Effector memory CD4-positive, alpha-beta T cell (primary cell): ENCODE results near the gene HS3ST5.

ENCODE experiments used
- DNase-seq, 3 donors: peaks; one replicate each; pipeline ENCODE4 v3.0.0-alpha.2; 2020
- H3K27ac ChIP-seq: 2 replicates; pipeline ENCODE4 v1.7.0; 2013; ENCODE audit warnings: mild to moderate bottlenecking, low read length, moderate library complexity; ENCODE audit not compliant: insufficient read depth, poor library complexity, severe bottlenecking
- H3K27me3 ChIP-seq: replicated peaks from 2 replicates; pipeline ENCODE4 v1.7.0; 2013; ENCODE audit warnings: mild to moderate bottlenecking, low read length; ENCODE audit not compliant: insufficient read depth, control insufficient read depth, poor library complexity, severe bottlenecking
- H3K36me3 ChIP-seq: 2 replicates; pipeline ENCODE4 v1.7.0; 2013; ENCODE audit warnings: mild to moderate bottlenecking, low read length, moderate library complexity; ENCODE audit not compliant: control insufficient read depth, insufficient read depth
- H3K4me1 ChIP-seq: 2 replicates; pipeline ENCODE4 v1.7.0; 2013; ENCODE audit warnings: low read length, mild to moderate bottlenecking; ENCODE audit not compliant: control insufficient read depth, insufficient read depth, poor library complexity, severe bottlenecking
- H3K4me3 ChIP-seq: 2 replicates; pipeline ENCODE4 v1.7.0; 2013; ENCODE audit warnings: low read length, low read depth, mild to moderate bottlenecking; ENCODE audit not compliant: insufficient read depth, poor library complexity, severe bottlenecking
- H3K9me3 ChIP-seq: 2 replicates; pipeline ENCODE4 v1.7.0; 2013; ENCODE audit warnings: mild to moderate bottlenecking, low read length, moderate library complexity; ENCODE audit not compliant: control insufficient read depth

The HS3ST5 gene

DNA sequence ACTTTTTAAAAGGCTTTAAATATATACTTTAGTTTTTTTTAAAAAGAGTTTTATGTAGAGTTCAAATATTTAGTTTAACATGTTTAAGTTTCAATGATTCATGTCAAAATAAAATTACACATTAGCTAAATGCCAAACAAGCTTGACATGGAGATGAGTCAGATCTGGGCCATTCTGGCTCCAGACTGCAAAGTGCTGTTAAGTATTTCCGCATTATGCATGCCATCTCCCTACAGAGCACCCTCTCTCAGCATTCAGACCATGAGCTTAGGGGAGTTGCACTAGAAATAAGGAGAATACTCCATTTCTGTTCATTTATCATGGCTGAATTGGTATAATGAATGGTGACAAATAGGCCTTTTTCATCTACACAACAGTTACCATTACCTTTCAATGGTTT is 21.5 kb upstream of the HS3ST5 start:
- no peaks in the 10 kb centered on the region for H3K27me3 ChIP-seq
- no peak overlapping the region for H3K4me3 ChIP-seq
- H3K36me3 ChIP-seq: no peaks in the 10 kb centered on the region
- no peak for DNase-seq
- no peaks in the 10 kb centered on the region for H3K4me1 ChIP-seq
- no peak overlapping the region for H3K27ac ChIP-seq
- no peaks in the 10 kb centered on the region for H3K9me3 ChIP-seq

DNA sequence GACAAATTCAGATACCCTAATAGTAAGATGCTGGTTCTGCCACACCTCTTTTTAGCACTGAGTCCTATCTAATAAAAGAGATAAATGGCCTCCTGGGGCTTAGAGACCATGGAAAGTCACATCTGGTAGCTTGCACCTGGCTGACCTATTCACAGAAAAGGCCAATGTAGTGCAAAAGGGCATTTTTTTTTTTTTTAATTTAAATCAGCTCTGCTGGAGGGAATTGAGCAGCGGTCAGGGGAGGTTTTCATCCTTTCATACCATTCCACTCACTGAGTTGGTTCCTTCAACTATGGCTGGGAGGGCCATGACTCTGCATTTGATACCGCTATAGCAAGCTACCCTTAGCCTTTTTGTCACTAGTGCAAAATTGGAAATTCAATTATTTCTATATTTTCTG is 20.1 kb upstream of the HS3ST5 start:
- Histone ChIP-seq H3K4me3 (no peak overlapping the region), H3K27ac (no peak overlapping the region), H3K4me1 (no peaks in the 10 kb centered on the region), H3K36me3 (no peaks in the 10 kb centered on the region), H3K27me3 (no peaks in the 10 kb centered on the region), H3K9me3 (no peaks in the 10 kb centered on the region)
- no peak for DNase-seq

DNA sequence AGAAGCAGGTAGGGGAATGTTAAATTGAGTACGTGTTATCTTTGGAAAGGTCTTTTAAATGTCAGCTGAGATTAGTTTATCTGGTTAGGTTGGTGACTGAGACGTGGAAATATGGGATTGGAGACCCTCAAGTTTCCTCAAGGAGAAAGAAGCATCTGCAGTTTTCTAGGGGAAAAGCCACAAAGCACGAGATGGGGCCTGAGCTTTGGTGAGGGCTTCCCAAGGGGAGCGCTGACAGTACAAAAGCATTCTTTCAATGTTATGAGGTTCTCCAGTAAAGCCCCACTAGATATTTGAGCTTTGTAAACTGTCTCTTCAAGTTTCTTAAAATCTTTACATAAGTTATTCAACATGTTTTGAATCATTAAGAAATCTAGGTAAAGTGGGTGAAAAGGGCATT is 19.6 kb upstream of the HS3ST5 start:
- H3K4me1 ChIP-seq: no peaks in the 10 kb centered on the region
- no peak overlapping the region for H3K4me3 ChIP-seq
- no peak for DNase-seq
- no peaks in the 10 kb centered on the region for H3K27me3 ChIP-seq
- H3K27ac ChIP-seq: no peak overlapping the region
- no peaks in the 10 kb centered on the region for H3K9me3 ChIP-seq
- no peaks in the 10 kb centered on the region for H3K36me3 ChIP-seq

DNA sequence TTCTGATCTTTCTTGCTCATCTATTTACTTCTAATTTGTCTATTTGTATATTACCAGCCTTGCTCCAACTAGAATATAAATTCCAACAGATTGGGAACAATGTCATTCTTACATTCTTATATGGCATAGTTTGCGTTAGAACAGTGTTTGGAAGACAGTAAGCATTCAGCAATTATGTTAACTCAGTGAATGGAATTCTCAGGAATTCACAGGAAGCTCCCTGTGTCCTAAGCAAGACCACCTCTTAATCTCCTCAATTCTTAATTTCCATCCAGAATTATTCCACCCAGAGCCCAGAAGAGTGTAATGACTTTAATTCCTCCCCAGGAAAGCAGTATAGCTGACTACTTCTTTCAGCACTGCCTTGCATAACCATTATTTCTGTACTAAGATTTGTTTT is 18.2 kb upstream of the HS3ST5 start:
- Histone ChIP-seq H3K27me3 (no peaks in the 10 kb centered on the region), H3K4me1 (no peaks in the 10 kb centered on the region), H3K9me3 (no peaks in the 10 kb centered on the region), H3K4me3 (no peak overlapping the region), H3K36me3 (no peaks in the 10 kb centered on the region), H3K27ac (no peak overlapping the region)
- DNase-seq: no peak

DNA sequence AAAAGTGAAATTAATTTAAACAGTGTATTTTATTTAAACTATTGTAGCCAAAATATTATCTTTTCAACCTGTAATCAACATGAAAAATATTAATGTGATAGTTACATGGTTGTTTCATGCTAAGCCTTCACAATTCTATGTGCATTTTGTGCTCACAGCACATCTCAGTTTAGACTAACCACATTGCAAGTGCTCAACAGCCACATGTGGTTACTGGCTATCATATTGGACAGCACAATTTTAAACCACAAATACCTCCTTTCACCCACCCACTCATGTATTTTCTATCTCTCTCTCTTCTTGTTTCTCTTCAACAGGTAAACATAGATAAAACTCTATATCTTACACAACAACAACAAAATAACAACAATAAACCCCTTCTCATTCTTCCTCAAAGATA is 12.5 kb upstream of the HS3ST5 start:
- Histone ChIP-seq H3K4me3 (no peak overlapping the region), H3K27me3 (no peaks in the 10 kb centered on the region), H3K36me3 (no peaks in the 10 kb centered on the region), H3K27ac (no peak overlapping the region), H3K9me3 (no peaks in the 10 kb centered on the region), H3K4me1 (no peaks in the 10 kb centered on the region)
- DNase-seq: no peak

DNA sequence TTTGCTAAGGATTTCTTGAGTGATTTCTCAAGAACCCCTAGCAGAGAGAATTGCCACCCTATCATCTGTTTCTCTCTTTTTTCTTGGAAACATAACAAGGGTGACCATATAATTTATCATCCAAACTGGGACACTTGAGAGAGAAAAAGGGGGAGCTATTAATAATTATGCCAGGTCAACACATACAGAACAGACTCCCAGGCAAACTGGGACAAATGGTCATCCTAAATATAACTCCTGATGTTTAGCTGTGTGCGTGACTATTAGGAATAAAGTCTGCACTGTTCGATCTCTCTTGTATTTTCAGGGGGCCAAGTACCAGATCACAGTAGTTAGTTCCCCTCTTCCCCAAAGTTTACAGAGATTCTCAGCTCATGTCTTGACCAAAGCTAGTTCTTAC is 11.7 kb upstream of the HS3ST5 start:
- no peaks in the 10 kb centered on the region for H3K27me3 ChIP-seq
- no peak overlapping the region for H3K4me3 ChIP-seq
- DNase-seq: no peak
- H3K27ac ChIP-seq: no peak overlapping the region
- no peaks in the 10 kb centered on the region for H3K9me3 ChIP-seq
- H3K36me3 ChIP-seq: no peaks in the 10 kb centered on the region
- no peaks in the 10 kb centered on the region for H3K4me1 ChIP-seq

DNA sequence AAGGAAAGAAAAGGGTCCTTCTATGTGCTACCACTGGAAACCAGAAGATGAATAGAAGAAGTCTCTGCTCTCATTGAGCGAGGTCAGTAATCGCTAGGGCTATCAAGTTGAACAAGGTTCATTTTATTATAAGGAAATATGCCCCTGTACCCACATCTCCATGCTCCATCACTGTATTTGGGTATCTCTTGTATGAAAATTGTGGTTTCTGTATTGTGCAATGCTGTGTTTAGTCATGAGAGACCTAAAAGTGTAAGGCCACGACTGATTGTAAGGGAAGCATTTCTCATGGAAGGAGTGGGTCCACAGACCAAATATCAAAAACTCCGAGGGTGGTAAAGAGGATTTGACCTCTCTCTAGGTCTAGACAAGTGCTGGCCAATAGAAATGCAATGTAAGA is 3.6 kb upstream of the HS3ST5 start:
- Histone ChIP-seq H3K9me3 (no peaks in the 10 kb centered on the region), H3K4me1 (no peaks in the 10 kb centered on the region), H3K4me3 (no peak overlapping the region), H3K27ac (no peak overlapping the region), H3K36me3 (no peaks in the 10 kb centered on the region), H3K27me3 (no peaks in the 10 kb centered on the region)
- no peak for DNase-seq

DNA sequence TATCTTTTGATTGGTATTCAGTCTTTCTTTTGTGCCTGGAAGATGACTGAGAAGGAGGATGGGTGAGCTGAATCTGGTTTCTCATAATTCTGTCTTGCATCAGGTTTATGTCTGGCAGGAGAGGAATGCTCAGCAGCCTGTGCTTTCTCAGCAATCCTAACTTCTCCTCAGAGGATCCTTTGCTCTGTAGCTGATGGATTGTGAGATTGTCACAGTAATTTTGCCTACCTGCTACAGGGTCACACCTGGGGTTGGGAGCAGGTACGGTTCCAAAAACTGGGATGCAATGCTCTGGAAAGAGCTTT is 2.1 kb upstream of the HS3ST5 start:
- H3K4me3 ChIP-seq: no peak overlapping the region
- H3K4me1 ChIP-seq: no peaks in the 10 kb centered on the region
- no peaks in the 10 kb centered on the region for H3K36me3 ChIP-seq
- H3K27ac ChIP-seq: no peak overlapping the region
- no peaks in the 10 kb centered on the region for H3K27me3 ChIP-seq
- no peak for DNase-seq
- no peaks in the 10 kb centered on the region for H3K9me3 ChIP-seq

DNA sequence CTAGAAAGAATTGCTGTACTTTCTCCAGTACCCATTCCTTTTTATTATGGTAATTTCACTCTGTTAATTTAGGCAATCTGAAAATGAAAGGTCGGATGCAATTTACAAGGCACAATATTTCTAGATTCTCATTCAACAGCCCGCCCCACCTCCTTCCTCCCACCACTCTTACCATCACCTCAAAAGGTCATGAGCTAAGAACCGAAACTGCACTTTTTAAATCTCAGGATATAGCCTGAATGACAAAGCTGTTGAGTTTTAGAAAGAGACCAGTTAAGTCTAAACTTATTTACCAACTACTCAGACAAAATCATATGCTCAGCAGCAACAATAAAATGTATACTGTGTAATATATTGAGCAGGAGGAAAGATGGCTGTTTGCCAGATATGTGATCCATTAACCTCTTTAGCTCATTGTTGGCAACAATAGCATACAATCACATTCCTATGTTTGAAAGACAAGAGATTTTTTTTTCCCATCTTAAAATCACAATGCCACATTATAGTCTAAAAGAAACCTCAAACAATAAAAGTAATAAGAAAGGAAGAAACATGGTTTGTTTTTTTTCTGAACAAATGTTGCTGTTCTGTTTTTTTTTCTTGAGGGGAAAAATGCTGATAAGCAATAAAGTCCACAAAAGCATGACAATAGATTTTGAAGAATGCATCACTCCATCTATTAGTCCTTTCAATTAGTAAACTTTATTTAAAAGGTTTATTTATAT is 1.6 kb upstream of the HS3ST5 start:
- Histone ChIP-seq H3K27ac (no peak overlapping the region), H3K9me3 (no peaks in the 10 kb centered on the region), H3K27me3 (no peaks in the 10 kb centered on the region), H3K4me3 (no peak overlapping the region), H3K36me3 (no peaks in the 10 kb centered on the region), H3K4me1 (no peaks in the 10 kb centered on the region)
- no peak for DNase-seq

DNA sequence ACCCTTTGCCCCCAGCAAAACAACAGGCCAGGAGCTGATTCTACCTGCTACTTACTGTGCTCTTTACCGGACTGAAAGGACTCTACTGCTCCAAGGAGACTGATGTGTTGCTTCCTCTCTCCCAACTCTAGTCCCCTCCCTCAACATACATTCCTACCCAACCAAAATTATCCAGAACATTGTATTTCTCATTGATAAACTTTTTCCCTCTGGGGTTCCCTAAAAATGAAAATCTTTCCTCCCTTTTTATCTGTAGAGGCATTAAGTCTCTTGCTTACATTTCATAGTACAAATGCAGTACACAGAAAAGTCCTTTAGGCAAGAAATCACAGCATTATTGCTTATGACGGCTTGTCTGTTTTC is 940 bp upstream of the HS3ST5 start:
- Histone ChIP-seq H3K27ac (no peak overlapping the region), H3K4me1 (no peaks in the 10 kb centered on the region), H3K36me3 (no peaks in the 10 kb centered on the region), H3K27me3 (no peaks in the 10 kb centered on the region), H3K9me3 (no peaks in the 10 kb centered on the region), H3K4me3 (no peak overlapping the region)
- DNase-seq: no peak
